H1 (cell line): ENCODE results near the gene SLC37A1. TPM values are rescaled to one million over a fixed set of nuclear protein-coding genes. Genes with fewer than 3 reads are reported as not detected.
A peak's percentile ranks its signal among the peaks of the same experiment; 100 is the strongest.

Experiments
- CTCF ChIA-PET: fragments of 300-600 bp; sonication (Branson Sonifier 250); formaldehyde crosslinking; loops from one replicate; lab custom pipeline; 2021; ENCODE audit not compliant: partially characterized antibody; lab: Charles Lee
- POLR2A ChIA-PET: fragments of 300-600 bp; sonication (Branson Sonifier 250); formaldehyde crosslinking; loops from one replicate; lab custom pipeline; 2021; ENCODE audit warnings: inconsistent platforms; ENCODE audit not compliant: partially characterized antibody; lab: Charles Lee
- DNase-seq, 2 experiments: peaks; one replicate each; pipeline versions ENCODE4 v3.0.0 to v3.0.0-alpha.2; 2010 to 2022; ENCODE audit warnings: low spot score in 2 of 2, low read depth in 1 of 2, mixed read lengths in 1 of 2
- FAIRE-seq: peaks from 2 replicates; lab custom pipeline; 2011; peaks lifted over from hg19 to GRCh38; lab: Jason Lieb, UNC
- H2AFZ ChIP-seq: 2 replicates; pipeline ENCODE4 v1.8.1; 2012; ENCODE audit warnings: low read length, inconsistent platforms
- H2AK5ac ChIP-seq: 2 replicates; pipeline ENCODE4 v1.6.1; 2013; ENCODE audit warnings: low read depth, low read length
- H2BK120ac ChIP-seq: replicated peaks from 2 replicates; pipeline ENCODE3; 2013; ENCODE audit warnings: low read depth, low read length, inconsistent platforms
- H2BK12ac ChIP-seq: 2 replicates; pipeline ENCODE4 v1.6.1; 2013; ENCODE audit warnings: low read depth, low read length
- H2BK15ac ChIP-seq: 2 replicates; pipeline ENCODE4 v1.6.1; 2013; ENCODE audit warnings: low read length
- H2BK20ac ChIP-seq: 2 replicates; pipeline ENCODE4 v1.6.1; 2013; ENCODE audit warnings: low read length
- H2BK5ac ChIP-seq: 2 replicates; pipeline ENCODE4 v1.6.1; 2013; ENCODE audit warnings: low read depth, low read length
- H3K14ac ChIP-seq: 2 replicates; pipeline ENCODE4 v1.6.1; 2013; ENCODE audit warnings: inconsistent platforms; ENCODE audit not compliant: insufficient read length
- H3K18ac ChIP-seq: 2 replicates; pipeline ENCODE4 v1.6.1; 2013; ENCODE audit warnings: low read length; ENCODE audit errors: extremely low read depth
- H3K23ac ChIP-seq: 2 replicates; pipeline ENCODE4 v1.6.1; 2013; ENCODE audit warnings: inconsistent platforms; ENCODE audit not compliant: insufficient read length
- H3K23me2 ChIP-seq: 2 replicates; pipeline ENCODE4 v1.6.1; 2013; ENCODE audit warnings: low read depth, low read length
- H3K27ac ChIP-seq: 2 replicates; pipeline ENCODE4 v1.6.1; 2011; ENCODE audit warnings: low read depth, low read length, inconsistent platforms
- H3K27me3 ChIP-seq, 4 experiments: replicated peaks in 1 of 4; 1 replicate in 1 of 4; 2 replicates in 3 of 4; pipeline versions ENCODE4 v1.6.1 to v1.8.1; 2011 to 2013; ENCODE audit warnings: low read length in 3 of 4, mild to moderate bottlenecking in 3 of 4, inconsistent platforms in 2 of 4, mixed read lengths in 2 of 4, moderate library complexity in 1 of 4; ENCODE audit not compliant: control insufficient read depth in 3 of 4, insufficient read depth in 3 of 4; ENCODE audit errors: extremely low read depth in 1 of 4
- H3K36me3 ChIP-seq, 4 experiments: 2 replicates each; pipeline versions ENCODE4 v1.6.1 to v1.8.1; 2011 to 2013; ENCODE audit warnings: mild to moderate bottlenecking in 4 of 4, low read length in 3 of 4, moderate library complexity in 2 of 4, control low read depth in 1 of 4, inconsistent platforms in 1 of 4; ENCODE audit not compliant: insufficient read depth in 4 of 4, control insufficient read depth in 2 of 4
- H3K4ac ChIP-seq: replicated peaks from 2 replicates; pipeline ENCODE3; 2013; ENCODE audit warnings: low read length, low read depth, mixed read lengths, inconsistent platforms; ENCODE audit not compliant: insufficient read length
- H3K4me1 ChIP-seq, 4 experiments: replicated peaks in 1 of 4; 1 replicate in 1 of 4; 2 replicates in 3 of 4; pipeline versions ENCODE4 v1.6.1 to v1.8.1; 2011 to 2013; ENCODE audit warnings: low read length in 3 of 4, inconsistent platforms in 2 of 4, mixed read lengths in 1 of 4; ENCODE audit not compliant: insufficient read depth in 4 of 4, control insufficient read depth in 3 of 4
- H3K4me2 ChIP-seq, 2 experiments: 2 replicates each; pipeline versions ENCODE4 v1.6.1 to v1.8.1; 2011 to 2013; ENCODE audit warnings: low read depth in 2 of 2, low read length in 2 of 2, control low read depth in 1 of 2, inconsistent platforms in 1 of 2, mild to moderate bottlenecking in 1 of 2; ENCODE audit not compliant: insufficient read depth in 1 of 2
- H3K4me3 ChIP-seq, 4 experiments: fragments of 200-600, 300-600 bp in 1 of 4; sonication (generic), shearing (Covaris generic), sonication (Bioruptor Twin) in 1 of 4; 2 replicates each; pipeline versions ENCODE4 v1.5.1 to v1.8.1; 2011 to 2016; ENCODE audit warnings: low read length in 4 of 4, low read depth in 3 of 4, control low read depth in 2 of 4, inconsistent platforms in 2 of 4, mild to moderate bottlenecking in 2 of 4, mixed read lengths in 1 of 4, moderate library complexity in 1 of 4; ENCODE audit not compliant: insufficient read depth in 2 of 4; ENCODE audit errors: extremely low read depth in 1 of 4
- H3K56ac ChIP-seq: replicated peaks from 2 replicates; pipeline ENCODE3; 2013; ENCODE audit warnings: low read depth, mild to moderate bottlenecking, mixed read lengths, low read length, inconsistent platforms; ENCODE audit not compliant: insufficient read length
- H3K79me1 ChIP-seq: 2 replicates; pipeline ENCODE4 v1.6.1; 2013; ENCODE audit warnings: low read depth, low read length, control low read depth
- H3K79me2 ChIP-seq, 2 experiments: 2 replicates each; pipeline versions ENCODE4 v1.6.1 to v1.8.1; 2012 to 2013; ENCODE audit warnings: low read length in 2 of 2, mild to moderate bottlenecking in 2 of 2, inconsistent platforms in 1 of 2; ENCODE audit not compliant: insufficient read depth in 2 of 2, control insufficient read depth in 1 of 2
- H3K9ac ChIP-seq, 4 experiments: replicated peaks in 1 of 4; 1 replicate in 1 of 4; 2 replicates in 3 of 4; pipeline versions ENCODE4 v1.6.1 to v1.8.1; 2011 to 2013; ENCODE audit warnings: low read depth in 3 of 4, low read length in 3 of 4, control low read depth in 2 of 4, mild to moderate bottlenecking in 2 of 4, moderate library complexity in 2 of 4, inconsistent platforms in 1 of 4; ENCODE audit errors: extremely low read depth in 1 of 4
- H3K9me3 ChIP-seq, 2 experiments: 2 replicates each; pipeline versions ENCODE4 v1.6.1 to v1.8.1; 2012 to 2013; ENCODE audit warnings: mild to moderate bottlenecking in 2 of 2, moderate library complexity in 2 of 2, control low read depth in 1 of 2, inconsistent platforms in 1 of 2, low read depth in 1 of 2, low read length in 1 of 2, mixed read lengths in 1 of 2; ENCODE audit not compliant: insufficient read depth in 2 of 2
- H4K20me1 ChIP-seq, 2 experiments: replicated peaks in 1 of 2; 2 replicates each; pipeline versions ENCODE3 to v1.8.1; 2011 to 2013; ENCODE audit warnings: inconsistent platforms in 2 of 2, low read length in 2 of 2, mild to moderate bottlenecking in 1 of 2; ENCODE audit not compliant: insufficient read depth in 2 of 2, control insufficient read depth in 1 of 2
- H4K5ac ChIP-seq: 2 replicates; pipeline ENCODE4 v1.6.1; 2013; ENCODE audit warnings: low read length, low read depth, mixed read lengths, inconsistent platforms; ENCODE audit not compliant: insufficient read length
- H4K8ac ChIP-seq: 2 replicates; pipeline ENCODE4 v1.8.0; 2013; ENCODE audit warnings: mild to moderate bottlenecking, moderate library complexity, low read length, inconsistent platforms; ENCODE audit not compliant: insufficient read depth; ENCODE audit errors: extremely low read depth
- H4K91ac ChIP-seq: replicated peaks from 2 replicates; pipeline ENCODE3; 2013; ENCODE audit warnings: low read length, mixed read lengths, inconsistent platforms; ENCODE audit not compliant: insufficient read length
- CBX5 ChIP-seq: fragments of 300-800, 300-1000 bp; sonication (generic); IDR thresholded peaks from 2 replicates; pipeline ENCODE4 v1.7.1; 2016; ENCODE audit warnings: antibody characterized with exemption, low read length, low read depth
- CEBPB ChIP-seq: IDR thresholded peaks from 2 replicates; pipeline ENCODE4 v1.6.1; 2012; ENCODE audit warnings: low read depth, low read length
- GTF2F1 ChIP-seq: IDR thresholded peaks from 2 replicates; pipeline ENCODE4 v1.6.1; 2012; ENCODE audit warnings: low read depth, low read length, improper control_type of control experiment, borderline replicate concordance
- KDM1A ChIP-seq: fragments of 200-600, 300-600 bp; sonication (generic); IDR thresholded peaks from 2 replicates; pipeline ENCODE4 v1.7.1; 2016; ENCODE audit warnings: mild to moderate bottlenecking, low read length, borderline replicate concordance
- KDM4A ChIP-seq: IDR thresholded peaks from one replicate; pipeline ENCODE4 v1.7.1; 2012; ENCODE audit warnings: low read depth, mild to moderate bottlenecking, moderate library complexity, low read length, inconsistent platforms; ENCODE audit not compliant: severe bottlenecking
- NRF1 ChIP-seq: IDR thresholded peaks from 2 replicates; pipeline ENCODE4 v1.6.1; 2011; ENCODE audit warnings: mild to moderate bottlenecking, low read depth, low read length, improper control_type of control experiment
- SRF ChIP-seq: IDR thresholded peaks from 2 replicates; pipeline ENCODE4 v1.6.1; 2011; ENCODE audit warnings: mild to moderate bottlenecking, low read depth, low read length, moderate library complexity
- WGBS, 2 experiments: shearing (Covaris generic) in 1 of 2; methylation state at CpG; one replicate each; pipeline versions ENCODE4 v1.1.6 to v1.1.7; 2013 to 2015; ENCODE audit warnings: low lambda C conversion rate in 2 of 2, mixed read lengths in 2 of 2, inconsistent platforms in 1 of 2, low coverage in 1 of 2, missing lambda C conversion rate in 1 of 2; ENCODE audit not compliant: insufficient replicate concordance in 2 of 2, insufficient coverage in 1 of 2, insufficient read length in 1 of 2; ENCODE audit errors: extremely low coverage in 1 of 2, missing lambda C conversion rate in 1 of 2; 5-methylcytosine and 5-hydroxymethylcytosine counted together
- polyA plus RNA-seq, 7 experiments: library from polyadenylated mRNA; depleted of rRNA in 3 of 7; stranded (reverse) in 5 of 7; unstranded in 2 of 7; fragments of >200 nt in 5 of 7; fragments of 200-250 nt in 2 of 7; gene quantifications; 1 replicate in 5 of 7; 2 replicates in 1 of 7; 4 replicates in 1 of 7; pipeline versions ENCODE4 v1.2.1 to v1.2.3, GENCODE V29; 2011 to 2013; ENCODE audit warnings: missing spikeins in 2 of 7, mixed read lengths in 2 of 7
- total RNA-seq: library from RNA; stranded (reverse); fragmentation: NEBNext Ultra II Directional; extraction: Animal tissue kit (Norgen Biotek cat#: 25700); gene quantifications from 2 replicates; pipeline ENCODE4 v1.2.1, GENCODE V29; 2021

SLC37A1 gene
- total and polyA plus RNA-seq, 2 of the 8 experiments (the other 6 are each of a cell fraction or from before 2014, with no cell fraction given) = 15.6 to 30.9 TPM

GRCh38 chr21:42507418-42507817 is 6.2 kb upstream of the SLC37A1 start:
- Histone ChIP-seq H2BK12ac (no peak overlapping the region), H3K36me3 (no peaks in the 10 kb centered on the region), H2AFZ (no peak overlapping the region), H3K27ac (no peak overlapping the region), H3K14ac (no peak overlapping the region), H3K79me2 (no peaks in the 10 kb centered on the region), H2BK15ac (no peak overlapping the region), H2BK120ac (no peak overlapping the region), H3K4ac (no peak overlapping the region), H3K23ac (no peak overlapping the region), H3K9ac (no peak overlapping the region), H4K91ac (peak overlapping the region; percentile 51), H3K27me3 (peaks cover 0 to 3% (median under 1%) of the 10 kb centered on the region in 4 experiments; a peak in 2 of 7 replicates), H4K20me1 (no peaks in the 10 kb centered on the region), H3K4me1 (peaks cover 0 to 3% (median 0%) of the 10 kb centered on the region in 4 experiments; a peak in 3 of 7 replicates), H3K56ac (no peak overlapping the region), H3K4me3 (no peak overlapping the region), H2AK5ac (no peak overlapping the region), H3K9me3 (no peaks in the 10 kb centered on the region), H4K8ac (no peak overlapping the region), H3K79me1 (no peaks in the 10 kb centered on the region), H3K23me2 (no peaks in the 10 kb centered on the region), H4K5ac (no peak overlapping the region), H2BK20ac (no peak overlapping the region), H3K4me2 (no peak overlapping the region), H2BK5ac (no peak overlapping the region), H3K18ac (no peak overlapping the region)
- ChIA-PET POLR2A (no interaction called here), CTCF (interaction anchor here (0.9 kb wide), 1 partner anchor 16 kb away, joined by 3 read pairs; no protein-coding TSS in a partner anchor)
- WGBS, 2 experiments = 93% methylated on average over 4 of the region's 4 CpGs; no CpG with 5 or more reads in 1 of the 2 experiments
- DNase-seq (no peak), FAIRE-seq (no peak)
- TF ChIP-seq CBX5 (no peak), KDM1A (no peak), GTF2F1 (no peak), KDM4A (no peak), SRF (no peak), CEBPB (no peak), NRF1 (no peak)
